HG02870 (cell line): ENCODE results near the gene SPAG6.
A peak's percentile ranks its signal among the peaks of the same experiment; 100 is the strongest.
"Not testable (repeated sequence)": the region's sequence is repeated elsewhere in the genome, so short reads cannot be mapped to it uniquely, and the experiment has no call there.

ENCODE experiments used
- ATAC-seq: cut with Tn5 transposase; IDR thresholded peaks from one replicate; pipeline ENCODE4 v1.9.1; 2021; ENCODE audit warnings: mild to moderate bottlenecking, moderate library complexity; ENCODE audit not compliant: unreplicated experiment

SPAG6 gene

DNA sequence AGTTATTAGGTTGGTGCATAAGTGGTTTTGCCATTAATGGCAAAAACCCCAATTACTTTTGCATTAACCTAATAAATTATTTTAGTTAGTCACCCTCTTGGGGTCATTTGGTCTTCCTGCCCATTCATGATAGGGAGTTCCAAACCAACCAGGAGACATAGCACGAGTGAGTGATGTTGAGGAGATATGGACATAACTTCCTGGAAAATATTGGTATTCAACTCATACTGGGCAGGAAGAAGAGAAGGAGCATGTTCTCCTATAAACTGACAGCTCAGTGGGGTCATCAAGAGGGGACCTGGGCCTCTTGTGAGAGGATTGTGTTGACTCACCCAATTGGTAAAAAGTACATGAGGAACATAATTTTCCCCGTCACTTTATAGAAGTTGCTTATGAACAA, 23.7 kb downstream of the SPAG6 start:
- ATAC-seq: no peak

DNA sequence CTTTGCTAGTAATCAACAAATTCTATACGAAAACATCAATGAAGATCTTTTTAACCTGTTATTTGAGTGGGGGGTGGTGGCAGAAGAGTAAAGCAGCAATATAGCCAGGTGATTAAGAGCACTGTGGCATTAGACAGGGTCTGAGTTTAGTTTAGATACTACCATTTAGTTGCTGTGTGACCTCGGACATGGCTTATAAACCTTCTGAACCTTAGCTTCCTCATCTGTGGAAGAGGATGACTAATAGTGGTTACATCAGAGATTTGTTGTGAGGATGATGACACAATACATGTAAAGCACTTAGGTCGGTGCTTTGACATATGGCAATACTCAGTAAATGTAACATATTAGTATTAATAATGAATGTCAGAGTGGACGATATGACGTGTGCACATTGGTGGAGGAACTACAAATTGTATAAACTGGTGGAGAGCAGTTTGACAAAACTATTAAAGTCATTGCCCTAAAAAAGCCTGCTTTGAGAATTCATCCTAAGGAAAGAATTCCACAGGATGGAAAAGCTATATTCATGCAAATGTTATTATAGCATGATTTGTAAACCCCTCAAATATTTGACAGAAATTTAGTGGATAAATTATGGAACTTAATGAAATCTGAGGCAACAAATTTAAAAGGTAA, 24.3 kb downstream of the SPAG6 start:
- peak; percentile 50 for ATAC-seq

DNA sequence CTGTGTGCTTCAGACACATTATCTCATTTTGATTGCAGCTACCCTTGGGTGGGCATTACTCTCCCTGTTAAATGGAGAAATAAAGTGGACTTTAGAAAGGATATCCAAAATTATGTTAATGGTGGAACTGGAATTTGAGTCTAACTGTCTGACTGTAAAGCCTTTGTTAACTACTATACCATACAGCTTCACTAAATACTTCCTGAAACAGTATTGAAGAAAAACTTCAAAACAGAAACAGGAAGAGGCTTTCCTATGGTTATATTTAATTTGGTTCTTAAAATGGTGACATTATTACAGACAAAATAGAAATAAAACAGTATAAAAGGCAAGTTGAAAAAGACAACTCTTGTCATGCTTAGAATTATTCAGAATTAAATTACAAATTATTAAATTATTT, 25.0 kb downstream of the SPAG6 start:
- ATAC-seq: no peak

DNA sequence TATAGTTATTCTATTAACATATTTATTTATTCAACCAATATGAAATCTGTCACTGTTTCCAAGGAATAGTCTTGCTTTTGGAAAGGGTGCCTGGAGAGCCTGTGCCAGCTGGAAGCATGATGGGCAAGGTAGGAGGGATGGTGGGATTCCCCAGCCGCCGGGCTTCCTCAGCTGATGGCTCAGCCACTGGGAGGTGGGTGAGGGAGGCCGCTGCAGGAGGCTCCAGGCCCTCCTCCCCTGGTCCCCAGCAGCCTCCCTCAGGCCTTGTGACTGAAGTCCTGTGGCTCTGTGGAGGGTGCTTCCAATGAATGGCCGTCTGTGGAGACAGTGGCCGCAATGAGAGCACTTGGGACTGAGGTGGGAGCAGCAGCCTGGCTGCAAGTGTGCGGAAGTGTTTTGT, 27.0 kb downstream of the SPAG6 start:
- no peak for ATAC-seq

DNA sequence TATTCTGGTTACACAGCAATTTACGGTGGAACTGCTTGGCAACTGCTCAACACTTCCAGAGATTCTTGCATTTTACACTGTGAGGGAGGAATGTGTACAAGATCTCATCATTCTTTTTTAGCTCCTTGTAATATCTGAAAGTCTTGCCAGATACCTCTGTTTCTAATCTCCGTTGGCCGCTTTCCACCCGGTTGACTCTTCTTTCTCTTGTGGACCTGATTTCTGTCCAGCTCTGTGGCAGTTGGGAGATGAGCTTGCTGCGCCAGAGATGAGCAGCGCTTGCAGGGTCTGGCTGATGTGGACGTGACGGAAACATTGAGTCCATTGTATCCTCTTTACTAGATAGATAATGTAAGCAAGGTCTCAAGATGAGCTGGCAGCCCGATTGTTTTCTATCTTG, 27.6 kb downstream of the SPAG6 start:
- no peak for ATAC-seq

DNA sequence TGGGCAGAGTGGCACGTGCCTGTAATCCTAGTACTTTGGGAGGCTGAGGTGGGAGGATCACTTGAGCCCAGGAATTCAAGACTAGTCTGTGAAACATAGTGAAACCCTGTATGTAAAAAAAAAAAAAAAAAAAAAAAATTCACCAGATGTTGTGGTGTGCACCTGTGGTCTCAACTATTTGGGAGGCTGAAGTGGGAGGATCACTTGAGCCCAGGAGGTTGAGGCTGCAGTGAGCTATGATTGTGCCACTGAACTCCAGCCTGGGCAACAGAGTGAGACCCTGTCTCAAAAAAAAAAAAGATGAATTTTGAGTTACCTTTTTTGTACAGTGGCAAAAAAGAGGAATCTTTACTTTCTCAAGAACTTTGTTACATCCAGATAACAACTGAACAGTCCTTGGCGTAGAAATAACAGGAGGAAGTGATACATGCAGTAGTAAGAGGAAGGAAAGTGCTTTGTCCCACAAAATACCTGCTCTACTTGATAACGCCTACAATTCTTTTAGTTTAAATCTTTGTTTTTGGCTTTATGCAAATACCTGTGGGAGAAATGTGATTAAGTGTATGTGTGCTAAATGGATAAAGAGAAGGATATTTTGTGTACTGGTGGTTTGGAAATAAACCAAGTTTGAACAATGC, 29.3 kb downstream of the SPAG6 start:
- no peak for ATAC-seq

DNA sequence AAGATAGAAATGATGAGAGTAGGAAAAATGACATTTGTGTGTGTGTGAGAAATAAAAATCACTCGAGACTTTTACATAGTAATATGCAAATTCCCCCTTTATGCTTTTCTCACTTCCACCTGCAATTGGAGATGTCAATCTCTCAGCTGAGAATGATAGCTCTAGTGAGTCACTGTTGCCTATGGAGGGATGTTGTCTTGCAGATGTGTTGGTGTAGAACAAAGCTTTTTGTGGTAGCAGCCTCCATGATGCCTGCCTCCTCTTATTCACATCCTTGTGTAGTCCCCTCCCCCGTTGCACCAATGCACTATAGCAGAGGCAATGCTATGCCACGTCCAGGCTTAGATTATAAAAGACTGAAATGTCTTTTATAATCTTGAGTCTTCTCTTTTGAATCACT, 33.8 kb downstream of the SPAG6 start:
- ATAC-seq: peak; percentile 65

DNA sequence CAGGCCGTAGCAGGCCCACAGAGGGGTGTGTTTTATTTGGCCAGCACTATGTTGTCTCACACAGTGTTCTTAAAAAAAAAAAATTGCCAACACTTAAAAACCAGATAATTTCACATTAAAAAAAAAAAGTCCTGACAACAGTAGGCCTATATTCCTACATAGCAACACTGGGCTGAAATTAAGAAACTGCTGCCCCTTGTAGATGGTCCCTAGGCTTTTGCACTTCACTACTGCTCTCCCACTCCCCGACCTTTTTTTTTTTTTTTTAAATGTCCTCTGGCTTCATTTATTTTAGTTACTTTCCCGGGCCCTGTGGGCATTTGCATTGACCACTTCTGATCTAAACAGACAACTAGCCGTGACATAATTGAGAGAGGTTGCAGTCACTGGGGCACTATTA, 36.0 kb downstream of the SPAG6 start:
- no peak for ATAC-seq

DNA sequence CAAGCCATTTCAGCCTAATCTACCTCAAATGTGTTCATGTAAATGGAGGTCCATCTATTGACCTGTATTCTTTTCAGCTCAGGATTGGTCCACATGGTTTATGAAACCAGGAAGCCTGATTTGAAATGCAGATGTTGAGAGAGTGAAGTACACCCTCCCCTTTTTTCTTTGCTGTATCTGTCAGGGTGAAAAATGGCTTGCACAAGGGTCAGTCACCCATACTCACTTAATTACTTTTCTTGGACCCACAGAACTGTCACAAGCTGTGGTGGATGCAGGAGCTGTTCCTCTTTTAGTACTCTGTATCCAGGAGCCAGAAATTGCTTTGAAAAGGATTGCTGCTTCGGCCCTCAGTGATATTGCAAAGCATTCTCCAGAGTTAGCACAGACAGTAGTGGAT, 41.2 kb downstream of the SPAG6 start:
- ATAC-seq: no peak

DNA sequence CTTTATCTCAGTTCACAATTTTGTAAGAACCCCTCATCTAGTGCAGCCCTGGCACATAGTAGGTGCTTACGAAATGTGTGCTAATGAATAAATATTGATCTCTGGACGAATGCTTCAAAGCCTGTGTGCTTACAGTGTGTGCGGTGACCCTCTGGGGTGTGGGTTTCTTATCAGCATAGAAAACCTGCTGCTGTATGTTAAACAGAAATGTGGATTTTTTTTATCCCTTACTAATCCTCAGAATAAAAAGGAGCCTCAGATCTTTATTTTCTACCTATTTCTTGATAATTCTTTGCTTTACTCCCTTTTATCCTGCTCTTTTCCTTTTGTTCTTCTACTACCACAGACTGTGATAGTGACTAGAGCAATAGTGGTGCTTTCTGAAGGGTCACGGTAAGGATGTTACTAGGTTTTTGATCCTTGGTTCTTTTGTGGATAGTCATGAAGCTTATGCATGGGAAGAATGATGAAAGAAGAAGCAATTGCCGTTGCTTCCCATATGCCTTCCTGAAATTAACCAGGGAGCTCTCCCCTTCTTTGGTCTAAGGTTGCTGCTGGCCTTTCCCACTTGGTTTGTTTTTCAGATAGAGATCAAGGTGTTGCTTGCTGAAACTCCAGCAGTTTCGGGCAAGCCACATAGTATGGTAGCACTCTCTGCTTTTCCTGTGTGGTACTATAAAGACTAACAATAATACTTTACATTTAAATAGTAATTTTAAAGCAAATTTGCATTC, 44.7 kb downstream of the SPAG6 start:
- ATAC-seq: no peak

DNA sequence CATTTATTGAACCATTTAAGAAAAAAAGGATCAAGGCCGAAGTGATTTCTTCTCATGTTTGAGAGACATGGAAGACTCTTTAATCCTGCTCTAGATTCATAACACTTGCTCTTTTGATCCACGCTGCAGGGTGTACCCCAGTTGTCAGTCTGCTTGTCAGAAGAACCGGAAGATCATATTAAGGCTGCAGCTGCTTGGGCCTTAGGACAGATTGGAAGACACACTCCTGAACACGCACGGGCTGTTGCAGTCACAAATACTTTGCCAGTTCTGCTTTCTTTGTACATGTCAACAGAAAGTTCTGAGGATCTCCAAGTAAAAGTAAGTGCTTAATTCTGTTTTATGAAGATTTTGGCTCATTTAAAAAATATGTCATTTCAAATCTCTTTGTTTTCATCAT, 46.3 kb downstream of the SPAG6 start:
- ATAC-seq: no peak

DNA sequence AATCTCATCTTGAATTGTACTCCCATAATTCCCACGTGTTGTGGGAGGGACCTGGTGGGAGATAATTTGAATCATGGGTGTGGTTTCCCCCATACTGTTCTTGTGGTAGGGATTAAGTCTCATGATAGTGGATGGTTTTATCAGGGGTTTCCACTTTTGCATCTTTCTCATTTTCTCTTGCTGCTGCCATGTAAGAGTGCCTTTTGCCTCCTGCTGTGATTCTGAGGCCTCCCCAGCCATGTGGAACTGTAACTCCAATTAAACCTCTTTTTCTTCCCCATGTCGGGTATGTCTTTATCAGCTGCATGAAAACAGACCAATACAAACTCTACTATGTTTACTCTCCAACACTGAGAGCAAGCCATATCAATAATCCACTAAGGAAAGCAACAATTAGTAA, 50.9 kb downstream of the SPAG6 start:
- ATAC-seq: not testable (repeated sequence)

DNA sequence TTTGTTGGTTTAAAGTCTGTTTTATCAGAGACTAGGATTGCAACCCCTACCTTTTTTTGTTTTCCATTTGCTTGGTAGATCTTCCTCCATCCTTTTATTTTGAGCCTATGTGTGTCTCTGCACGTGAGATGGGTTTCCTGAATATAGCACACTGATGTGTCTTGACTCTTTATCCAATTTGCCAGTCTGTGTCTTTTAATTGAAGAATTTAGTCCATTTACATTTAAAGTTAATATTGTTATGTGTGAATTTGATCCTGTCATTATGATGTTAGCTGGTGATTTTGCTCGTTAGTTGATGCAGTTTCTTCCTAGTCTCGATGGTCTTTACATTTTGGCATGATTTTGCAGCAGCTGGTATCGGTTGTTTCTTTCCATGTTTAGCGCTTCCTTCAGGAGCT, 61.6 kb downstream of the SPAG6 start:
- ATAC-seq: not testable (repeated sequence)

DNA sequence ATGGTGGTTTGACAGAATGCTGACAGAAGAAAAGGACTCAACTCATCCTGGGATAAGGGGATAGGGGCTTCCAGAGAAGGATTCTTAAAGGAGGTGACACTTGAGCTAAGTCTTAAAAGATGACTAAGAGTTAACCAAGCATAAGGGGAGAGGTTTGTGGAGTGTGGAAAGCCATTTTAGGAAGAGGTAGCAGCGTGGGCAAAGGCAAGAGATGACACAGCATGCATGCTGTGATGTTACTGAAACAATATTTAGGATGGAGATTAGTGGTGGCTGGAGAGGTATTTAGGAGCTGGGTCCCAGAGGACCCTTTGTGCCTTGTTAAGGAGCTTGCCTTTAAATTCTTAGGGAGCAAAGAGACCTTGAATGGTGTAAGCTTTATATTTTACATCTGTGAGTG, 65.1 kb downstream of the SPAG6 start:
- ATAC-seq: no peak

DNA sequence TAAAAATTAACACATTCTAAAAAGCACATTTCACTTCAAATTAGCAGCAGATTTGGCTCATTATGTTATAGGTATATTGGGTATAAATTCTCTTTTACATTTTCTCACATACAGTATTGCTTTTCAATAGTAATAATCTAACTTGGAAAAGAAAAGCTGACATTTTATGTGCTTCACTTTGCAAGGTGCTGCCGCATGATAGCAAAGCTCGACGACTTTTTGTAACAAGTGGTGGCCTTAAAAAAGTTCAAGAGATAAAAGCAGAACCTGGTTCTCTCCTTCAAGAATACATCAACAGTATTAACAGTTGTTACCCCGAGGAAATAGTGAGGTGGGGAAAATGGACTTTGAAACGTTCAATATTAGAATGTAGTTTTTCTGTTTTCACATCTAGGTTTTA, 65.5 kb downstream of the SPAG6 start:
- no peak for ATAC-seq

DNA sequence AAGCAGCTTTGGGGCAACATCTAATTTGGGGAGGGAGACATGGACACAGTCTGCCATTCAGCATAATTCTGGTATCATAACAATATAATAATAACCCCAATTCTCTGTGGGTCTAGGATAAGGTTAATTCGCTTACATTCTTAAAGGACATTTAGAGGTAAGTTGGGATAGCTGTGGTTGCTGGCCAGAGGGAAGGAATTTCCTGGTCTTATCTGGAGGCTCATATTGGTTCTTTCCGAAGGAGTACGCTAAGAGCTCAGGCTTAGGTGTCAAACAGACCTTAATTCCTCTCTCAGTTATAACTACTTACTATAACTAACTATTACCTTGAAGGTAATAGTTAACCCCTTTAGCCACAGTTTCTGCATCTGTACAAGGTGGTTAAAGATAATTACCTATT, 68.8 kb downstream of the SPAG6 start:
- ATAC-seq: no peak

DNA sequence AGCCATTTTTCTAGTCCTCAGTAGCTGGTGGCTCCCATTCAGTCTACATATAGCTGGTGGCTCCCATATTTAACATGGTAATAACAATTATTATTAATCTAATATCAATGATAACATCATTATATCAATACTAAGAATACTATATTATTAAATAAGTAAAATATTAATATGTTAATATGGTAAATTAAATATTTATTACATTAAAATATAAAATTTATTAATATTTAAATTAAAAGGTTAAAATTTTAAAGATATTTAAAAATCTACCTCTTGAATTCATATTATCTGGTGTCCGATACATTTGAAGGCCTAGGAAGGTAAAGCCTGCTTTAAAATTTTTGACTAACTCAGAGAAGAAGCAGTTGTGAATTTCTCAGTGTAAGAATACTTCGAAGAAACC, 69.8 kb downstream of the SPAG6 start:
- no peak for ATAC-seq

DNA sequence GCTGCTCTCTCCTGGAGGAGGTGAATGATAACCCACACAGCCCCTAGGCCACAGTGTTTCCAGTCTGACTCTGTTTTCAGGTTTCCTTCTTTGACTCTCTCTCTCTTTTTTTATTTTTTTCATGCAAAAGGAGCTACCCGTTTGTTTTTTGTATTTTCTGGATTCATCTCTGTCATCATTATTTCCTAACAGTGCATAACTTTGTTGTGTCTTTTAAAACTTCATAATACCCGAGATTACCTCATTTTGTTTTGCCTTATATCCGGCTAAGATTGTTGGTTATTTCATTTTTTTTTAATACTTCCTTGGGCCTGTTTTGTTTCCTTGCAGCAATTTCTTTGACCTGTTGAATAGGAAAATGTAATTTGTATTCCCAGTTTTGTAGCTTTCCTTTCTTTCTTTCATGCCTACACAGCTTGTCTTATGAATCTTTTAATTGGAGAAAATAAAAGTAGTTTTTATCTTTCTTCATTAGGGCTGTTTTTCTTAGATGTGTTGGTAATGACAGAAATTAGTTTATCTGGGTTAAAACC, 72.5 kb downstream of the SPAG6 start:
- ATAC-seq: no peak

DNA sequence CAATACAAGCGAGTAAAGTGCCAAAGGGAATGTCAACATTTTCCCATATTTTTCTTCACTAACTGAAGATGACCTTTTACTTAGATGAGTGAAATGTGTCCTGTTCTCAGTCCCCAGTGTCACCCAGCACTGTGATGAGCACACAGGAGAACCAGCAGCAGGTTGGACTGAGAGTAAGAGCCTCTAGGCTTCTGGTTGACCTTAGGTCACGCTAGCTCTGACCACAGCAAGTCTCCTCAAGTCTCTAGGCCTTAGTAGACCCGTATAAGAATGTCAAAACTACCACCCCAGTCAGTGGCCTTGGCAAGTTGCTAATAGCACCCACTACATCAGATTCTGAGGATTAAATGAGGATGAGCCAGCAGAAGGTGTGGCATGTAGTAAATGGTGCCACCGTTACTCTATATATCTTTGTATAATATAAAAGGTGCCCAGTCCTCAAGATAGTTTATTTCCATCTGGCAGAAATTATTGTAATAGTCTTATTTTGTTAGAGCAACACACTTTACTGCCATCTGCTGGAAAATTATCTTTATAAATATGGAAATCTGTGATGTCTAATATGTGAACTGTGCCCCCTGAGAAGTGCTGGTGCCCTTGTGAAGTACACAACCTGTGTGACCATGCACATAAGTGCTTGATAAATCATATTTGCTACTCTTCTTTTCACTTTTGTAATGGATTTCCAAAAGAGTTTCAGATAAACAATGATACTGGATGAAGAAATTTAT, 75.7 kb downstream of the SPAG6 start:
- no peak for ATAC-seq

DNA sequence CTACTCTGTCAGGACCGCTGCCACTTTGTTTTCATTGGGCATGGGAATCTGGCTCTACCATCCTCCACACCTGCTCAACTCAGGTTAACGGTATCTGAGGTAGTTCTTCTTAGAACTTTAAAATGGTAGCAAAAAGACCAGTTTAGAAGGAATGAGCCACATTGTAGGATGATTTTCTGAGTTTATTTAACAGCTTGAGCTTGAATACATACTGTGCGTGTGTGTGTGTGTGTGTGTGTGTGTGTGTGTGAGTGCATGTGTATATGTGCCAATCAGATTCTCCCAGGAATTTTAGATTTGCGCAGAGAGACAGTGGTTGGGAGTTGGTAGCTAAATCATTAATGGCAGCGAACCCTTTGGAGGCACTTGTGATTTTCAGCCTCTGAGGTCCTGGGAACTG, 81.4 kb downstream of the SPAG6 start:
- no peak for ATAC-seq

DNA sequence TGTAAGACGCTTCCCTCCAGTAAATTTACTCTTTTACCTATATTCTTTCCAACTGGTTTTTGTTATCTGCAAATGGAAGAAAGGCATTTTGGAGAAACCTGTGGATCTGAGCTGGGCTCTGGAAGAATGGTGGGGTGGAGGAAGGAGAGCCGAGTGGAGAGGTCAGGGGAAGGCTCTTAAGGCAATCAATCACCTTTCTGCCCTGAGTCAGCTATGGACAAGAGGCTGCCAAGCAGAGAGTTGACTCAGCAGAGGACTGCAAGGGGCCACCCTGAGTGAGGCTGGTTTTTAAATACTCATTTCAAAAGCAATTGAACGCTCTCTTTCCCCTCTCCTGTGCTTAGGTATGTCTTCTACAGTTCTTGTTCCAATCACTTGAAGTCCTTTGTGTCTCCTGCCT, 81.8 kb downstream of the SPAG6 start:
- peak; percentile 85 for ATAC-seq
